Common myeloid progenitor, CD34-positive (primary cell): ENCODE results near the gene CAMK2A.

Experiments
- CTCF ChIA-PET: fragments of 350-600 bp; sonication (Branson Sonifier 250); formaldehyde crosslinking; loops from one replicate; lab custom pipeline; 2021; ENCODE audit warnings: antibody characterized with exemption; lab: Charles Lee
- POLR2A ChIA-PET: fragments of 350-600 bp; sonication (Branson Sonifier 250); formaldehyde crosslinking; loops from one replicate; lab custom pipeline; 2021; ENCODE audit warnings: antibody characterized with exemption; lab: Charles Lee
- DNase-seq, 3 donors: peaks; one replicate each; pipeline versions ENCODE4 v3.0.0 to v3.0.0-alpha.2; 2013
- H3K27ac ChIP-seq, 2 experiments: 1 replicate in 1 of 2; 2 replicates in 1 of 2; pipeline ENCODE4 v1.7.0; 2013; ENCODE audit warnings: inconsistent platforms in 2 of 2, low read length in 2 of 2, mild to moderate bottlenecking in 2 of 2, low read depth in 1 of 2, moderate library complexity in 1 of 2; ENCODE audit not compliant: severe bottlenecking in 2 of 2, insufficient read depth in 1 of 2, poor library complexity in 1 of 2
- H3K27me3 ChIP-seq, 5 experiments: replicated peaks in 2 of 5; 1 replicate in 3 of 5; 2 replicates in 2 of 5; pipeline versions ENCODE4 v1.6.1 to v1.7.0; 2013; ENCODE audit warnings: low read length in 4 of 5, mild to moderate bottlenecking in 2 of 5, moderate library complexity in 2 of 5, inconsistent platforms in 1 of 5; ENCODE audit not compliant: insufficient read depth in 5 of 5, control insufficient read depth in 4 of 5
- H3K36me3 ChIP-seq, 4 experiments: 1 replicate in 2 of 4; 2 replicates in 2 of 4; pipeline versions ENCODE4 v1.6.1 to v1.7.0; 2013; ENCODE audit warnings: low read length in 3 of 4, control low read depth in 1 of 4, mild to moderate bottlenecking in 1 of 4; ENCODE audit not compliant: control insufficient read depth in 4 of 4, insufficient read depth in 4 of 4
- H3K4me1 ChIP-seq, 4 experiments: 1 replicate in 3 of 4; 2 replicates in 1 of 4; pipeline versions ENCODE4 v1.6.1 to v1.7.1; 2013; ENCODE audit warnings: low read length in 3 of 4, mild to moderate bottlenecking in 3 of 4, control low read depth in 1 of 4, inconsistent platforms in 1 of 4, moderate library complexity in 1 of 4; ENCODE audit not compliant: control insufficient read depth in 4 of 4, insufficient read depth in 4 of 4; ENCODE audit errors: control extremely low read depth in 1 of 4
- H3K4me3 ChIP-seq, 7 experiments: 1 replicate in 4 of 7; 2 replicates in 3 of 7; pipeline versions ENCODE4 v1.5.1 to v1.7.0; 2013; ENCODE audit warnings: mild to moderate bottlenecking in 7 of 7, low read length in 6 of 7, moderate library complexity in 6 of 7, inconsistent platforms in 2 of 7, low read depth in 2 of 7, control low read depth in 1 of 7; ENCODE audit not compliant: insufficient read depth in 4 of 7, control insufficient read depth in 1 of 7; ENCODE audit errors: extremely low read depth in 1 of 7
- H3K9me3 ChIP-seq, 5 experiments: 1 replicate in 4 of 5; 2 replicates in 1 of 5; pipeline versions ENCODE4 v1.6.1 to v1.7.1; 2013; ENCODE audit warnings: low read length in 4 of 5, mild to moderate bottlenecking in 2 of 5, inconsistent platforms in 1 of 5, low read depth in 1 of 5, moderate library complexity in 1 of 5; ENCODE audit not compliant: control insufficient read depth in 4 of 5, insufficient read depth in 2 of 5; ENCODE audit errors: control extremely low read depth in 1 of 5
- WGBS: methylation state at CpG from one replicate; pipeline ENCODE4 v1.1.5; 2013; ENCODE audit not compliant: insufficient coverage; 5-methylcytosine and 5-hydroxymethylcytosine counted together

The CAMK2A gene

DNA sequence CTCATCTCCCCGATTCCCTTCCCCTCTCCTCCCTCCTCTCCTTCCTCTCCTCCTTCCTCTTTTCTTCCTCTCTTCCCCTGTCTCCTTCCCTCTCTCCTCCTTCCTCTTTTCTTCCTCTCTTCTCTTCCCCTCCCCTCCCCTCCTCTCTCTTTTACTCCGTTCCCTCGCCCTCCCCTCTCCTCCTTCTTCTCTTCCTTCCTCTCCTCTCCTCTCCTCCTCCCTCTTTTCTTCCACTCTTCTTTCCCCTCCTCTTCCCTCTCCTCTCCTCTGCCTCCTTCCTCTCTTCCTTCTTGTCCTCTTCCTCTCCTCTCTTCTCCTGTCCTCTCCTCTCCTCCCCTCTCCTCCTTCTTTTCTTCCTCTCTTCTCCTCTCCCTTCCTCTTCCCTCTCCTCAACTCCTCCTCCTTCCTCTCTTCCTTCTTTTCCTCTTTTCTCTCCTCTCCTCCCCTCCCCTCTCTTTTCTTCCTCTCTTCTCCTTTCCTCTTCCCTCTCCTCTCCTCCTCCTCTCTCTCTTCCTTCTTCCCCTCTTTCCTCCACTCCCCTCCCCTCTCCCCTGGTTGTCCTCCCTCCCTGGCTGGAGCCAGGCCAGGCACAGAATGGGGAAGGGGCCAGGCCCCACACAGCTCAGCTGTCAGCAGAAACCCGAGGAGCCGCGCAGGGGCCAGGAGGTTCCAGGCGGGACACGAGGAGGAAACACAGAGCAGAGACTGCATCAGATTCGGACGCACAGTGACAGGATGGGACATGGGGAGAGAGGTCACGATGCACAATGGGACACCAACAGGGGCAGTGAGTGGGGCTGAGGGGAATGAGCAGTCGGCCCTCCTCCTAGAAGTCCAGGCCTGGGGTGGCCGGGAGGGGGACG, 48.0 kb downstream of the CAMK2A start:
- H3K9me3 ChIP-seq = no peaks in the 10 kb centered on the region
- no peaks in the 10 kb centered on the region for H3K4me1 ChIP-seq
- POLR2A ChIA-PET = interaction anchor here (0.6 kb wide), 1 partner anchor 70 kb away, joined by 3 read pairs; no protein-coding TSS in a partner anchor

DNA sequence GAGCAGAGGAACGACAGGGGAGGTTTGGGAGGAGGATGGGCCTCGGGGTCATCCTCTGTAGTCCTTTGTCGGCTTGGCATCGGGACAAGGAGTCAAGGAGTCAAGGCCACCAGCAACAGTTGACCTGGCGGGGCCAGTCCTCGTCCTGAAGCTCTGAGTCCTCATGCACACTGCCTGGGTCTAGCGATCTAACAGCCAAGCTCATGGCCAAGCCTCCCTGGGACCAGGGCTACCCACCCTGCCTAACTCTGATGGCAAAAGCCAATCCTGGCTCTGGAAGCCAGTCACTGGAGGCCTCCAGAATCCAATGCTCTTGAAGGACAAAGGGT, 49.8 kb downstream of the CAMK2A start:
- Histone ChIP-seq H3K27ac (no peak overlapping the region), H3K4me1 (no peaks in the 10 kb centered on the region), H3K4me3 (no peak overlapping the region), H3K36me3 (no peaks in the 10 kb centered on the region), H3K27me3 (no peaks in the 10 kb centered on the region), H3K9me3 (no peaks in the 10 kb centered on the region)
- 98% methylated on average over 7 of the region's 7 CpGs for WGBS
- DNase-seq = no peak
- ChIA-PET CTCF (interaction anchor here (1.1 kb wide), 1 partner anchor 11 kb away, joined by 3 read pairs; no protein-coding TSS in a partner anchor), POLR2A (no interaction called here)

More for the DNA sequence above, 48.0 kb downstream of the CAMK2A start:
- H3K4me3 ChIP-seq = no peak overlapping the region
- H3K27ac ChIP-seq = no peak overlapping the region
- no peak for DNase-seq
- no peaks in the 10 kb centered on the region for H3K36me3 ChIP-seq
- 74% methylated on average over 12 of the region's 14 CpGs for WGBS
- H3K27me3 ChIP-seq = no peaks in the 10 kb centered on the region
- CTCF ChIA-PET = interaction anchor here (0.8 to 0.9 kb wide), 2 partner anchors 65 to 91 kb away, joined by 3 to 4 read pairs; no protein-coding TSS in a partner anchor

DNA sequence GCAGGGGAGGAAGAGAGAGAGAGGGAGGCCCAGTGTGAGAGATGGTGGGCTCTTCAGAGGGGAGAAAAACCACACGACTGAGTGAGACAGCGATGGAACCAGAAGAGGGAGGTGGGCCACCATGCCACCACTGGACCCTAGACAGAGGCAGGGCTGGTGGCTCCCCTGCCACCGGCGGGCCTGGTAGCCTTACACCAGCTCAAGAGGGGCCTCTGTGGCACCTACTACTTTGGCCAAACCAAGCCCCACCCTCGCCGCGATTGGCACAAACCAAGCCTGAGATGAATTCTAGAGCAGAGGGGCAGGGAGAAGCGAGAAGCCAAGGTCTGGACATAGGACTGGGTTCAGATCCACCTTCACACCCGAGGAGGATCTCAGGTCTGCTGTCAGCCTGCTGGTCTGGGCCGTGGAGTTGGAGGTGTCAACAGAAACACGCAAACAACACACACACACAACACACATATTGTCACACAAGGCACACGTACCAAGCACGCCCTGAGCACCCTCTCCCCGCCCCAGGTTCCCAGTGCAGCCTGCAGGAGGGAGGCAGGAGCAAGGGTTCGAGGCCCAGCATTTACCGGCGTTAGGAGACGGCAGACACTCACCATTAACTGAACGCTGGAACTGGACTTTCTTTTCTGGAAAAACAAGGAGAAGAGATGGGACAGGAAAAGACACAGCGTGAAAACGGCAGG, 50.3 kb downstream of the CAMK2A start:
- CTCF ChIA-PET = no interaction called here
- Histone ChIP-seq H3K36me3 (no peaks in the 10 kb centered on the region), H3K27me3 (no peaks in the 10 kb centered on the region), H3K9me3 (no peaks in the 10 kb centered on the region), H3K4me1 (no peaks in the 10 kb centered on the region), H3K4me3 (no peak overlapping the region), H3K27ac (no peak overlapping the region)
- WGBS = 98% methylated on average over 18 of the region's 21 CpGs
- no peak for DNase-seq
- POLR2A ChIA-PET = no interaction called here

DNA sequence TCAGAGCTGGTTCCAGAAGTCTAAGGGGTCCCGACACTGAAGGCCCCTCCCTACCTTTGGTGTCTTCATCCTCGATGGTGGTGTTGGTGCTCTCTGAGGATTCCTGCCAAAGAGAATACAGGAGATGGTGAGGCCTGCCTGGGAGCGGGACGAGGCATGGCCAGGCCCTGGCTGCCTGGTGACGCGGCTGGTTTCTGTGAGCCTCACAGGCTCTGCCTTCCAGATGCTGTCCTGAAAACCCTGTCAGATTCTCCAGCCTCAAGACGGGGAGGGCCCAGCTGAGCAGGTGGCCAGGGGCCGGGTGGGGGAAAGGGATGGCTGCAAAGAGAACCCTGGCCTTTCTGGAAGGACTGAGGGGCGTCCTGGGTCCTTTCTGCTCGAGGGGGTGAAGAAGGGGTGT, 50.9 kb downstream of the CAMK2A start:
- Histone ChIP-seq H3K27me3 (no peaks in the 10 kb centered on the region), H3K27ac (no peak overlapping the region), H3K9me3 (no peaks in the 10 kb centered on the region), H3K4me1 (no peaks in the 10 kb centered on the region), H3K4me3 (no peak overlapping the region), H3K36me3 (no peaks in the 10 kb centered on the region)
- 100% methylated on average over 9 of the region's 10 CpGs for WGBS
- DNase-seq = no peak
- CTCF ChIA-PET = no interaction called here
- POLR2A ChIA-PET = no interaction called here

DNA sequence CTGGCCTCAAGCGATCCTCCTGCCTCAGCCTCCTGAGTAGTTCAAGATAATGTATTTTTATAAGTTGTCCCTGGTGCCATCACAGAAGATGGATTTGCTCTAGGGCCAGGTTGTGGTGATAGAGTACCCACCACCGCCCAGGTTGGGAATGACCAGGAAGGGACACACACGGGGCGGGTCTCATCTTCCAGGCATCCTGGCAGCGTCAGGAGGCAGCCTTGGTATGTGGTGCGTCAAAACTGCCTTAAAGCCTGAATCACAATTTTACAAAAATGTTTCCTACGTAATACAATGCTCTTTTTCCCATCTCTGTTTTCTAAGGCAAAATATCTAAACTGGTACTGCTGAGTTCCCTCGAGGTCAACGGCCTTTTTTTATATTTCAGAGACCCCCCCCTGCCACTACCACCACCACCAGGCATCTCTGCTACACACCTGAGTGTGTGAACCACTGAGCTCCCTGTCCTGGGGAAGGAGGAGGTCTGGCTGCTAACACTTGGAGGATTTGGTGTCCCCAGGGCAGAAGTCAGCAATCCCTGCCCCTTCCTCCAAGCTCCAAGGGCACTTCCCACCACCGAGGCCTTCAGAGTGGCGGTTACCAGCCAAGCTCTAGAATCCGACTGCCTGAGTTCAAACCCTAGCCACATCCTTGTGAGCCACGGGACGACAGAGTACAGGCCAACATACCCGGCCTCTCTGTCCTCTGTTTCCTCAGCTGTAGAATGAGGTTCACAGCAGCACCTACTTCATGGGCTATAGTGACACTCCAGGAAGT, 52.4 kb downstream of the CAMK2A start:
- ChIA-PET CTCF (interaction anchor here (0.8 to 1.2 kb wide), 3 partner anchors 10 to 115 kb away, joined by 3 read pairs; no protein-coding TSS in a partner anchor), POLR2A (no interaction called here)
- H3K4me1 ChIP-seq = no peaks in the 10 kb centered on the region
- H3K9me3 ChIP-seq = no peaks in the 10 kb centered on the region
- whole genome bisulfite sequencing = 88% methylated on average over 12 of the region's 15 CpGs
- DNase-seq = no peak
- H3K36me3 ChIP-seq = no peaks in the 10 kb centered on the region
- no peaks in the 10 kb centered on the region for H3K27me3 ChIP-seq
- no peak overlapping the region for H3K27ac ChIP-seq
- H3K4me3 ChIP-seq = no peak overlapping the region

DNA sequence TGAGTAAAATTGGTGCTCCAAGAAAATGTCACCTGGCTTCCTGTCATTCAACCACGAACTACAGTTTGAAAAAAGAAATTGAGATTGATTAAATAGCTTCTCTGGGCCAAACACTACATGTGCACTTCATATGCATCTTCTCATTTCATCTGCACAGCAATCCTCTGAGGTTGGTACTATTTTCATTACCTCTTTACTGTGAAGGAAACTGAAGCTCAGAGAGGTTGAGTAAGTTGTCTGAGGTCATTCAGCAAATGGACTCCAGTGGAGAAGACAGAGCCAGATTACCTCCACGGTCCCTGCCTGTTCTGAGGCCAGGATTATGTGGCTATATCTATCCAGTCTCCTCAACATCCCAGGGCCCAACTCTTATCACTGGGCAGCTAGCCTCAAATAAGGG, 53.3 kb downstream of the CAMK2A start:
- ChIA-PET CTCF (interaction anchor here (0.8 to 2.2 kb wide), 3 partner anchors 35 to 114 kb away, joined by 3 to 6 read pairs (median 3); no protein-coding TSS in a partner anchor), POLR2A (no interaction called here)
- no peak overlapping the region for H3K4me3 ChIP-seq

More for the DNA sequence above, 53.3 kb downstream of the CAMK2A start:
- Histone ChIP-seq H3K9me3 (no peaks in the 10 kb centered on the region), H3K4me1 (no peaks in the 10 kb centered on the region), H3K27me3 (no peaks in the 10 kb centered on the region), H3K27ac (no peak overlapping the region), H3K36me3 (no peaks in the 10 kb centered on the region)
- WGBS = 71% methylated on average over 1 of the region's 2 CpGs
- no peak for DNase-seq
